ENCODE data around the gene ADAMTS2.

The ADAMTS2 gene

DNA sequence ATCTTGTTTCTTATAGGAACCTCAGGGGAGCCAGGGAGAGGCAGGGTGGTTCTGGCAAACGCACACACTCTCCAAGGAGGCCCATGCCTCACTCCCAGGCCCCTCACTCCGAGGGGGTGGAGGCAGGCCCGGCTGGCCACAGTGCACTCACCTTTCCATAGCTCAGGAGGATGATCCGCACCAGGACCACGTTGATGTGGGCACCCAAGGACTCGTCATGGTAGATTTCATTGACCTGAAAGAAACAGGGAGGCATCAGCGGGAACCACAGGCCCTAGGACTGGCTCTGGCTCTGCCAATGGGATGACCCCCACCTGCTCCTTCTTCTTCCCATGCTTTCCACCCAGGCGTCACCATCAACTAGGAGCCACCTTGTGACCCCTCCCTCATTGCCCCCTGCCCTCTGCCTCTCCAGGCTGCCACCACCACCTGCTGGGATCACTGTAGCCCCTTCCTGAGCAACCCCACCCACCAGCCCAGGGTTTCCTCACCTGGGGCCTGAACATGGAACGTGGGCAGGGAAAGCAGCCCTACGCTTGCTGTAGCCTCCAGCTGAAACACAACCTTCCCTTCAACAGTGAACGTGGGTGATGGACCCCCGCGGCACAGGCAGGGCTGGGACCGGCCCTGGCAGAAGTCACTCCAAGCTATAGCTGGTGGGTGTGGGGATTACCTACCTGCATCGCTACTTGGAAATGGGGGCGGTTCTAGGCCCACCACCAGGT, 164.2 kb downstream of the ADAMTS2 start:
- TF ChIP-seq, protein P1, sequence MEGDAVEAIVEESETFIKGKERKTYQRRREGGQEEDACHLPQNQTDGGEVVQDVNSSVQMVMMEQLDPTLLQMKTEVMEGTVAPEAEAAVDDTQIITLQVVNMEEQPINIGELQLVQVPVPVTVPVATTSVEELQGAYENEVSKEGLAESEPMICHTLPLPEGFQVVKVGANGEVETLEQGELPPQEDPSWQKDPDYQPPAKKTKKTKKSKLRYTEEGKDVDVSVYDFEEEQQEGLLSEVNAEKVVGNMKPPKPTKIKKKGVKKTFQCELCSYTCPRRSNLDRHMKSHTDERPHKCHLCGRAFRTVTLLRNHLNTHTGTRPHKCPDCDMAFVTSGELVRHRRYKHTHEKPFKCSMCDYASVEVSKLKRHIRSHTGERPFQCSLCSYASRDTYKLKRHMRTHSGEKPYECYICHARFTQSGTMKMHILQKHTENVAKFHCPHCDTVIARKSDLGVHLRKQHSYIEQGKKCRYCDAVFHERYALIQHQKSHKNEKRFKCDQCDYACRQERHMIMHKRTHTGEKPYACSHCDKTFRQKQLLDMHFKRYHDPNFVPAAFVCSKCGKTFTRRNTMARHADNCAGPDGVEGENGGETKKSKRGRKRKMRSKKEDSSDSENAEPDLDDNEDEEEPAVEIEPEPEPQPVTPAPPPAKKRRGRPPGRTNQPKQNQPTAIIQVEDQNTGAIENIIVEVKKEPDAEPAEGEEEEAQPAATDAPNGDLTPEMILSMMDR (IDR thresholded peaks at IDR 0.05; ENCODE audit: control extremely low read depth, extremely low read depth, low read depth, missing control alignments), result no peak
- ChIA-PET CTCF (no interaction called here), POLR2A (no interaction called here)
- no peak for DNase-seq (ENCODE audit: extremely low spot score)

DNA sequence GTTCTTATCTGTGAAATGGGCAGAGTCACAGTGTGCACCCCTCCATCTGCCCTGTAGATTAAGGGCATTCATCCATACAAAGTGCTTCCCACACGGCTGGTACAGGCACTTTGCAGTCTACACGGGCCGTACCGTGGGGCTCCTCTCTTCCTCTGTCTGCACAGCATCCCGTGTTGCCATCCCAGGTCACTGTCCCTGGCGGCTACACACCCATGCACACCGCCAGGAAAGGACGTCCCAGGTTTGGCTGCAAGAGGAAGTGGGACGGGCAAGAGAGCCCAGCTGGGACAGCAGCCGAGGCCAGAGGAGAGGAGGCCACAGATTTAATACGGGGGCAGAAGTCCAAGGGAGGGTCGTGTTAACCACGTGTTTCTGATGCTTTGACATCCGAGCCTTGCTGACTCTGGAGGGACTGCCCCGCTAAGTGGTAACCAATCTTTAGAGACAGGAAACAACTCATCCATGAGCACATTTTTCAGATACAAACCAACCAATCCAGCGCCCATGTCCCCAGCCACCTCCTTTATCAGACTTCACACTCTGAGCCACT, 165.1 kb downstream of the ADAMTS2 start:
- TF ChIP-seq, protein P1 (IDR thresholded peaks at IDR 0.05; ENCODE audit: control extremely low read depth, extremely low read depth, low read depth, missing control alignments), result no peak
- ChIA-PET POLR2A (no interaction called here), CTCF (no interaction called here)
- DNase-seq (ENCODE audit: extremely low spot score), result no peak

- CTCF ChIA-PET, result no interaction called here
- POLR2A ChIA-PET, result no interaction called here
- DNase-seq (ENCODE audit: extremely low spot score), result no peak
- TF ChIP-seq, protein P1 (IDR thresholded peaks at IDR 0.05; ENCODE audit: control extremely low read depth, extremely low read depth, low read depth, missing control alignments), result no peak
Observed at GRCh38 chr5:179177711-179178575, 167.3 kb downstream of the ADAMTS2 start.

DNA sequence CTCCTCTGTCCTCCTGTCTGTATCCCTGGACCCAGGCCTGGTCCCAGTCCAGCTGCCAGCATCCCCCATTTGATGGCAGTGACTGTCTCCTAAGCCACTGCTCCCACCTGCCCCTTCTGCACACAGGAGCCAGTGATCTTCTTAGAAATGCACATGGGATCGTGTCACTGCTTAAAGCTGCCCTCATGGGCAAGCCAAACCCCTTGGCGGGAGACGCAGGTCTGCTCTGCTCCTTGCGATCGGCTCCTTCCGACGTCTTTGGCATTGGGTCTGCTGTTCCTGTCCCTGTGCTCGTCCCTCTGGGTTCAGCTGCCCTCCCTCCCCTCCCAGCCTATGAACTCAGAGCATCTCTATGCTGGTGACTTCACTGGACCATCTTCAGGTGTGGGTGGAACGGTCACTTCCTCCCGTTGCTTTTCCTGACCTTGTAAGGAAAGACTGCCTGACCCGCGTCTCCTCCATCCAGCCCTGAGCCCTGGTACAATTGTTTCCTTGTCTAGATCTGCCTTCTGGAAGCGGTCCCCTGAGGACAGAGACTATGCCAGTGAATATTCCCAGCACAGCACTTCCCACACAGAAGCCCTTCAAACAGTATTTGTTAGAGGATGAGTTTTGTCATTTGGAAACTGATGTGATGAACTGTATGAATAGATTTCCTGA, 168.6 kb downstream of the ADAMTS2 start:
- DNase-seq (ENCODE audit: extremely low spot score), result no peak
- ChIA-PET POLR2A (no interaction called here), CTCF (no interaction called here)
- TF ChIP-seq, protein P1 (IDR thresholded peaks at IDR 0.05; ENCODE audit: control extremely low read depth, extremely low read depth, low read depth, missing control alignments), result no peak

GRCh38 chr5:179176166-179176565, 169.1 kb downstream of the ADAMTS2 start:
- CTCF ChIA-PET, result no interaction called here
- DNase-seq (ENCODE audit: extremely low spot score), result no peak
- POLR2A ChIA-PET, result no interaction called here
- TF ChIP-seq, protein P1 (IDR thresholded peaks at IDR 0.05; ENCODE audit: control extremely low read depth, extremely low read depth, low read depth, missing control alignments), result no peak
